ENCODE measurements around the gene EHD3.

- TF ChIP-seq POLR2A (IDR thresholded peaks at IDR 0.05; ENCODE audit: low read length) (no peak), GATA1 (IDR thresholded peaks at IDR 0.05; ENCODE audit: low read depth, low read length) (no peak)
Observed at GRCh38 chr2:31286230-31286629, 52.3 kb downstream of the EHD3 start.
